DOHH2 (cell line): ENCODE data around the gene CCDC120.
A peak's percentile ranks its signal among the peaks of the same experiment; 100 is the strongest.

Source experiments
- H3F3A ChIP-seq: fragments of 200-600 bp; sonication (generic), shearing (Covaris generic); 2 replicates; pipeline ENCODE4 v1.6.0; 2016; ENCODE audit warnings: antibody characterized with exemption, mild to moderate bottlenecking; ENCODE audit not compliant: control insufficient read depth, insufficient read depth
- H3K27ac ChIP-seq: fragments of 200-600 bp; sonication (generic); 2 replicates; pipeline ENCODE4 v1.5.1; 2014; ENCODE audit warnings: low read depth, mild to moderate bottlenecking, low read length, moderate library complexity
- H3K27me3 ChIP-seq: fragments of 200-600 bp; sonication (generic); 2 replicates; pipeline ENCODE4 v1.6.1; 2014; ENCODE audit warnings: mild to moderate bottlenecking, low read length, mixed read lengths; ENCODE audit not compliant: control insufficient read depth
- H3K36me3 ChIP-seq: fragments of 200-600 bp; sonication (generic); 2 replicates; pipeline ENCODE4 v1.6.1; 2014; ENCODE audit warnings: mild to moderate bottlenecking, low read length, moderate library complexity, mixed read lengths; ENCODE audit not compliant: control insufficient read depth
- H3K4me1 ChIP-seq: fragments of 200-600 bp; sonication (generic); 2 replicates; pipeline ENCODE4 v1.6.1; 2014; ENCODE audit warnings: mild to moderate bottlenecking, low read length, mixed read lengths; ENCODE audit not compliant: control insufficient read depth
- H3K4me2 ChIP-seq: fragments of 200-600 bp; sonication (generic); 2 replicates; pipeline ENCODE4 v1.6.0; 2014; ENCODE audit warnings: mild to moderate bottlenecking, low read length, moderate library complexity
- H3K4me3 ChIP-seq: fragments of 200-600 bp; sonication (generic); 2 replicates; pipeline ENCODE4 v1.5.1; 2014; ENCODE audit warnings: mild to moderate bottlenecking, low read length, mixed read lengths
- H3K79me2 ChIP-seq: fragments of 200-600 bp; sonication (generic); 2 replicates; pipeline ENCODE4 v1.6.1; 2014; ENCODE audit warnings: mild to moderate bottlenecking, low read length, mixed read lengths; ENCODE audit not compliant: control insufficient read depth
- H3K9me2 ChIP-seq: fragments of 200-600 bp; sonication (generic); replicated peaks from 2 replicates; pipeline ENCODE4 v1.6.1; 2014; ENCODE audit warnings: mild to moderate bottlenecking, low read length, mixed read lengths; ENCODE audit not compliant: control insufficient read depth
- H3K9me3 ChIP-seq: fragments of 200-600 bp; sonication (generic); 2 replicates; pipeline ENCODE4 v1.6.1; 2014; ENCODE audit warnings: antibody characterized with exemption, low read length, mixed read lengths; ENCODE audit not compliant: control insufficient read depth, insufficient read depth
- H4K20me1 ChIP-seq: fragments of 200-600 bp; sonication (generic); 2 replicates; pipeline ENCODE4 v1.6.0; 2014; ENCODE audit warnings: low read depth, mild to moderate bottlenecking, antibody characterized with exemption, low read length, moderate library complexity; ENCODE audit not compliant: control insufficient read depth, insufficient read depth
- CTCF ChIP-seq: fragments of 200-600 bp; sonication (generic); IDR thresholded peaks from one replicate; pipeline ENCODE4 v1.5.1; 2014; ENCODE audit warnings: antibody characterized with exemption, mild to moderate bottlenecking, low read depth, low read length; ENCODE audit not compliant: poor library complexity, severe bottlenecking
- EZH2phosphoT487 ChIP-seq: fragments of 200-600 bp; sonication (generic); IDR thresholded peaks from 2 replicates; pipeline ENCODE4 v1.6.1; 2017; ENCODE audit warnings: borderline replicate concordance, mild to moderate bottlenecking, antibody characterized with exemption, low read length, moderate library complexity, mixed read lengths

CCDC120 gene

GRCh38 chrX:49073601-49074575 lies 15.1 kb downstream of the CCDC120 start, which contains the start of gene PRAF2:
PRAF2 (minus strand) TSS chrX:49074002; CDS start chrX:49073987, 15 bp downstream.
- Histone ChIP-seq H3K36me3 (peaks cover 3% of the 10 kb centered on the region; the same call in 1 of the 2 replicates), H4K20me1 (no peaks in the 10 kb centered on the region), H3K79me2 (peaks cover 13% of the 10 kb centered on the region), H3K27ac (no peak within 1 kb of the TSS), H3K4me2 (peak within 1 kb of the TSS; percentile 78), H3K4me1 (peaks cover 11% of the 10 kb centered on the region), H3K9me3 (no peaks in the 10 kb centered on the region), H3F3A (no peaks in the 10 kb centered on the region), H3K27me3 (no peaks in the 10 kb centered on the region), H3K4me3 (peak within 1 kb of the TSS; percentile 93), H3K9me2 (no peaks in the 10 kb centered on the region)
- TF ChIP-seq EZH2phosphoT487: no peak
- no peak for TF ChIP-seq CTCF

DNA sequence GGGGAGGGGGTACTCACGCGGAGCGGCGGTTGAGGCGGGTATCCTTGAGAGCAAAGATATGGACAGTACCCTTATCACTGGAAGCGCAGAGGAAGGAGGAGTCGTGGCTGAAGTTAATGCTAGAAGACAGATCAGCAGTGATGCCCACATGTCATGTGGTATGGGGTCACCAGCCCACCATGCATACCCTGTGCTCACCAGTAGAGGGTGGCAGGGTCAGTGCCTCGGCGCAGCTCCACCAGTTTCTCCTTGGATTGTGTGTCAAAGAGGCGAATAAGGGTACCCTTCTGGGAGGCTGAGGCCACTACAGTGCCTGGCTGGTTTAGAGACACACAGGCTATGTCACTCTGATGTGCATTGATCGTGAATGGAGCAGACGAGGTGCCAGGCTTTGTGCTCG lies 16.5 kb downstream of the CCDC120 start:
- H3K4me3 ChIP-seq: no peak overlapping the region
- no peaks in the 10 kb centered on the region for H3K27me3 ChIP-seq
- no peak overlapping the region for H3K4me2 ChIP-seq
- H3F3A ChIP-seq: no peaks in the 10 kb centered on the region
- peaks cover 17% of the 10 kb centered on the region for H3K4me1 ChIP-seq
- H3K36me3 ChIP-seq: peaks cover 3% of the 10 kb centered on the region; the same call in 1 of the 2 replicates
- no peak overlapping the region for H3K27ac ChIP-seq
- no peaks in the 10 kb centered on the region for H3K9me2 ChIP-seq
- no peaks in the 10 kb centered on the region for H4K20me1 ChIP-seq
- no peaks in the 10 kb centered on the region for H3K9me3 ChIP-seq
- H3K79me2 ChIP-seq: peaks cover 13% of the 10 kb centered on the region
- TF ChIP-seq EZH2phosphoT487: no peak
- TF ChIP-seq CTCF: no peak

GRCh38 chrX:49077941-49078340 lies 19.1 kb downstream of the CCDC120 start:
- Histone ChIP-seq H3K79me2 (peaks cover 7% of the 10 kb centered on the region), H3F3A (no peaks in the 10 kb centered on the region), H3K4me2 (no peak overlapping the region), H3K36me3 (peaks cover 3% of the 10 kb centered on the region; the same call in 1 of the 2 replicates), H4K20me1 (no peaks in the 10 kb centered on the region), H3K9me2 (no peaks in the 10 kb centered on the region), H3K27ac (no peak overlapping the region), H3K4me1 (peaks cover 14% of the 10 kb centered on the region), H3K4me3 (no peak overlapping the region), H3K9me3 (no peaks in the 10 kb centered on the region), H3K27me3 (no peaks in the 10 kb centered on the region)
- TF ChIP-seq EZH2phosphoT487: no peak
- no peak for TF ChIP-seq CTCF
